K562 (cell line): ENCODE measurements around the gene TEX14. TPM values are rescaled to one million over a fixed set of nuclear protein-coding genes. Genes with fewer than 3 reads are reported as not detected.

Experiments
- ELF1 ChIP-seq: fragments of 200-800 bp; sonication (Bioruptor generic); IDR thresholded peaks from 2 replicates; pipeline ENCODE4 v1.6.1; 2016; ENCODE audit warnings: missing genetic modification characterization, missing compliant biosample characterization
- GATA2 ChIP-seq: sonication (generic); formaldehyde crosslinking; IDR thresholded peaks from 2 replicates; pipeline ENCODE4 v1.4.0; 2020; ENCODE audit warnings: mild to moderate bottlenecking, missing genetic modification reagents
- HMGXB4 ChIP-seq: sonication (generic); formaldehyde crosslinking; IDR thresholded peaks from 2 replicates; pipeline ENCODE4 v1.8.1; 2023; ENCODE audit warnings: mild to moderate bottlenecking, missing genetic modification reagents
- HNRNPK ChIP-seq: fragments of 200-400 bp; formaldehyde crosslinking; IDR thresholded peaks from one replicate; pipeline ENCODE4 v1.6.1; 2018; ENCODE audit warnings: mild to moderate bottlenecking, low read depth, low read length; ENCODE audit not compliant: poor library complexity, severe bottlenecking
- MGA ChIP-seq: fragments of 450-650 bp; IDR thresholded peaks from 2 replicates; pipeline ENCODE4 v1.6.1; 2016; ENCODE audit warnings: mild to moderate bottlenecking, moderate library complexity
- MYBL2 ChIP-seq, 2 experiments: fragments of 450-650 bp in 1 of 2; sonication (generic) in 1 of 2; formaldehyde crosslinking in 1 of 2; IDR thresholded peaks; 2 replicates each; pipeline versions ENCODE4 v1.6.1 to v1.8.1; 2017 to 2022; ENCODE audit warnings: borderline replicate concordance in 1 of 2, inconsistent platforms in 1 of 2, low read depth in 1 of 2, mild to moderate bottlenecking in 1 of 2, missing genetic modification reagents in 1 of 2, moderate library complexity in 1 of 2
- SMARCA4 ChIP-seq: fragments of 450-650 bp; IDR thresholded peaks from 2 replicates; pipeline ENCODE4 v1.6.1; 2016
- SMC3 ChIP-seq: conservative IDR thresholded peaks from 2 replicates; pipeline ENCODE4 v1.6.1; 2011; ENCODE audit warnings: low read depth, low read length, improper control_type of control experiment; ENCODE audit not compliant: insufficient read depth
- SRF ChIP-seq, 2 experiments: fragments of 250-450, 450-650 bp in 1 of 2; sonication (Bioruptor Pico) in 1 of 2; sonication (generic) in 1 of 2; formaldehyde crosslinking; IDR thresholded peaks; 2 replicates each; pipeline versions ENCODE4 v1.5.0 to v1.5.1; 2020 to 2022; ENCODE audit warnings: mild to moderate bottlenecking in 1 of 2, missing genetic modification reagents in 1 of 2
- TAF1 ChIP-seq: IDR thresholded peaks from 2 replicates; pipeline ENCODE4 v1.6.1; 2011; ENCODE audit warnings: mild to moderate bottlenecking, low read length, moderate library complexity; ENCODE audit not compliant: insufficient read depth, control insufficient read depth, severe bottlenecking; ENCODE audit errors: extremely low read depth
- ZNF316 ChIP-seq: fragments of 450-650 bp; IDR thresholded peaks from 2 replicates; pipeline ENCODE4 v1.6.1; 2016
- ZNF354B ChIP-seq: fragments of 250-450 bp; sonication (Bioruptor Pico); IDR thresholded peaks from 2 replicates; pipeline ENCODE4 v1.4.0; 2020
- ZNF561 ChIP-seq: fragments of 450-650 bp; formaldehyde crosslinking; conservative IDR thresholded peaks from 2 replicates; pipeline ENCODE4 v1.4.0; 2020; ENCODE audit warnings: mild to moderate bottlenecking, moderate library complexity
- ZNF57 ChIP-seq: fragments of 450-650 bp; formaldehyde crosslinking; IDR thresholded peaks from 2 replicates; pipeline ENCODE4 v1.4.0; 2020; ENCODE audit warnings: mild to moderate bottlenecking, moderate library complexity
- polyA plus RNA-seq, 8 experiments: library from polyadenylated mRNA; depleted of rRNA in 4 of 8; stranded (reverse) in 5 of 8; unstranded in 3 of 8; fragments of >200 nt; fragmentation: Nextera tagmentation in 2 of 8; fragmentation: Illumina TruSeq in 1 of 8; extraction: Ambion mirVana in 2 of 8; extraction: Trizol in 1 of 8; gene quantifications; 2 replicates each; pipeline versions ENCODE4 v1.2.1 to v1.2.3, GENCODE V29; 2011 to 2014; ENCODE audit warnings: inconsistent platforms in 1 of 8, missing spikeins in 1 of 8
- total RNA-seq, 7 experiments: library from RNA; depleted of rRNA in 6 of 7; stranded (reverse); fragments of >200 nt in 6 of 7; fragmentation: Illumina TruSeq in 2 of 7; extraction: Trizol in 2 of 7; gene quantifications; 2 replicates each; pipeline versions ENCODE4 v1.2.1 to v1.2.3, GENCODE V29; 2011 to 2021; ENCODE audit warnings: low replicate concordance in 1 of 7

The TEX14 gene
- total and polyA plus RNA-seq, 9 of the 15 experiments (the other 6 are each of a cell fraction or from before 2014, with no cell fraction given), result 0.05 to 0.12 (median 0.09) TPM; not detected in 1

- no peak for TF ChIP-seq HMGXB4 (CRISPR knock-in tag)
- TF ChIP-seq ZNF354B, result peak; percentile 85
- peak; percentile 100 for TF ChIP-seq ZNF316
- TF ChIP-seq SMC3, result no peak
- peak; percentile 34; the same call in 1 of the 2 replicates for TF ChIP-seq MYBL2 (IDR thresholded peaks at IDR 0.05; ENCODE audit: low read depth)
- no peak for TF ChIP-seq MYBL2 (CRISPR knock-in tag; IDR thresholded peaks at IDR 0.05; ENCODE audit: borderline replicate concordance)
- TF ChIP-seq HNRNPK, result no peak
- TF ChIP-seq MGA, result 0 out of 2 replicates have a peak, but pooled peaks have one; percentile 9
- peak; percentile 69 for TF ChIP-seq SMARCA4
- TF ChIP-seq GATA2 (CRISPR knock-in tag), result no peak
- peak; percentile 93 for TF ChIP-seq ZNF561 (CRISPR knock-in tag)
- peak; percentile 86 for TF ChIP-seq TAF1
- peak; percentile 83 to 93; a peak in 2 of 4 replicates for TF ChIP-seq SRF (CRISPR knock-in tag; IDR thresholded peaks at IDR 0.05)
- TF ChIP-seq ELF1, result peak; percentile 58; the same call in 1 of the 2 replicates
- TF ChIP-seq ZNF57, result peak; percentile 96
Measured at GRCh38 chr17:58631523-58632323, 60.1 kb downstream of the TEX14 start (continued).
